ENCODE results near the gene DOCK1. TPM values are rescaled to one million over a fixed set of nuclear protein-coding genes. Genes with fewer than 3 reads are reported as not detected.
A peak's percentile ranks its signal among the peaks of the same experiment; 100 is the strongest.

Gene DOCK1
- total RNA-seq, 1 experiment from 2014 or later, result 22.0 TPM

DNA sequence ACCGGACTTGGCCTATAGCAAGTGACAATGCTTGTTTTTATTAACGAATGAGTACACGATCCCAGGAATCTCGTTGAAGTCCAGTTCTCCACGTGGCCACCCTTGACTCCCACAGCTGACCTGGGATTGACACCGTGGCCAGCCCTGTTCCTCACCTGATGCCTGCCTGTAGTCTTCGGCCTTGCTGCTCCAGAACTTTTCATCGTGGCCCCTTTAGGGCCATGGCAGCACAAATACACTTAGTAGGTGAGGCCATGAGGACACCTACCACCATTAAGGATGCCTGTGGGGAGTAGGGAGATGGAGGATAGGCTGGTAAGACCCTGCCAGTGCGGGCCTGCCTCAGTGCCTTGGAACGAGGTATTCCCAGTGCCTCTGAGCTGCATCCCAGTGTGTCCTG, 321.8 kb downstream of the DOCK1 start:
- Histone ChIP-seq H3K36me3 (no peaks in the 10 kb centered on the region), H3K27me3 (no peaks in the 10 kb centered on the region), H3K4me3 (no peak overlapping the region), H3K9me3 (no peaks in the 10 kb centered on the region)
- no peak for DNase-seq

DNA sequence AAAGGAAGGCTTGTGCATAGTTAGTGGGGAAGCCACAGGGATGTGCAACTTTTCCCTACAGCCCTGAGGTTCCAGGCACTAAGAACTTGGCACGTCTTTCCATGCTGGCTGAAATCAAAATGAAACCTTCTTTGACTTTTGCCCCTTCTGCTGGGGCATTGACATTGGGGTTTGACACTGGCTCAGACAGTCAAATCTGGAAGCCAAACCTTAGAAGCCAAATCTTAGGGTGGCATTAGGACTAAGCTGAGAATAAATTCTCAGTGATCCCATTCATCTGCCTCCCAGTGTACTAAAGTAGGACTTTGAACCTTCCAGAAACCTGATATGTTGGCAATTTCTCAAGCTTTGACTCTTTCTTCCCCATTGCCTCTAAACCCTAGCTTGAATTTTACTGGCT, 322.4 kb downstream of the DOCK1 start:
- Histone ChIP-seq H3K36me3 (no peaks in the 10 kb centered on the region), H3K4me3 (no peak overlapping the region), H3K9me3 (no peaks in the 10 kb centered on the region), H3K27me3 (no peaks in the 10 kb centered on the region)
- DNase-seq, result no peak

DNA sequence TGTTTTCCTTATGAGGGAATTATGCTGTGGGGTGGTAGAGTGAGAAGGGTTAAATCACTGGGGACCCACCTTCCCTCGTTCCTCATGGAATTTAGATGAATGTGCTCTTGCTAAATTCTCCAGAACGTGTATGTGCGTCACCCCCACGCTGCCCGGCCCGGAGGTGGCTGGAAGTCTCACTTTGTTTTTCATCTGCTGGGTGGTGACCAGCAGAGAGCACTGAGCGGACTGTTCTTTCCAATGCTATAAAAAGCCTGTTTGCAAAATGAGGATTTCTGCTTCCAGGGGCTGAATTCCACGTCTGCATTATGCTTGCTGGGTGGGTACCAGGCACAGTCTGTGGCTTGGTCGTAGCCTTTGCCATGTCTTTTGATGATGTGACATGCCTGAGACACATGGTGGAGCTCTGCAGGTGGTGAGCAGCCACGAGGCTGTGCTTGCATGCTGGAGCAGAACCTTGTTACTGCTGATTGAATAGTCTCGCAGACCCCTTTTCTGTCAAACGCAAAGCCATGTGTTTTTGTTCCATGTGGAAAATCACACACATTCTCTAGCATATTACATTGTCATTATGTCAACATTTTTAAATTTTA, 323.1 kb downstream of the DOCK1 start:
- Histone ChIP-seq H3K27me3 (no peaks in the 10 kb centered on the region), H3K36me3 (no peaks in the 10 kb centered on the region), H3K4me3 (no peak overlapping the region), H3K9me3 (no peaks in the 10 kb centered on the region)
- no peak for DNase-seq

DNA sequence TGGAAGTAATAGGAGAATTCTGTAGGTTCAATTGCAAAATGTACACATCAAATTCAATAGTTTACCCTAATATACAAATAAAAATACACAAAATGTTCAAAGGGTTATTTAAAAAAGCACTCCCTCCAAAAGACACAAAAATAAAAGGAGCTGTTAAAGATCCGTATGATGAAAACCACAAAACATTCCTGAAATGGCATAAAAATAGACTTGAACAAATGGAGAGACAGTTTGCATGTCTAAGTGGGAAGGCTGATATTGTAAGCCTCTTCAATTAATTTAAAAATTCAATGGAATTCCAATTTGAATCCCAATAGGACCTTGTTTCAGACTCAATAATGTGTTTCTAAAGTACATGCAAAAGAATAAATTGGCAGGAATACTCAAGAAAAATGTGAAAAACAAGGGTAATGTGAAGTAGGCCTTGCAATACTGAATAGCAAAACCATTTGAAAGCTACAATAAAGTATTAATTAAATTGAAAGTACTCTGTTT, 329.1 kb downstream of the DOCK1 start:
- Histone ChIP-seq H3K36me3 (no peaks in the 10 kb centered on the region), H3K27me3 (no peaks in the 10 kb centered on the region), H3K4me3 (no peak overlapping the region), H3K9me3 (no peaks in the 10 kb centered on the region)
- no peak for DNase-seq

DNA sequence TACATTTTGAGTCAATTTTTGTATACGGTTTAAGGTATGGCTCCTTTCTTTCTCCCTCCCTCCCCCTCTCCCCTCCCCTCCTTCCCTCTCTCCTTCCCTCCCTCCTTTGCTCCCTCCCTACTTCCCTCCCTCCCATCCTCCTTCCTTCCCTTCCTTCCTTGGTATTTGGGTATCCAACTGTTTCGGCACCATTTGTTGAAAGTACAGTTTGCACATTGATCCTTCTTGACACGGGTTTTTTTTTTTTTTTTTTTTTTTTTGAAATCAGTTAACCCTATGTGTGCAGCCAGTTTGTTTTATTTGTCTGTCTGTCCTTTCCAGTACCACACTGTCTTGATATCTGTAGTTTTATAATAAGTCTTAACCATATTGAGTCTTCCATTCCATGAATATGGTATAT, 331.0 kb downstream of the DOCK1 start:
- DNase-seq, result no peak
- no peaks in the 10 kb centered on the region for H3K9me3 ChIP-seq
- no peaks in the 10 kb centered on the region for H3K27me3 ChIP-seq
- H3K4me3 ChIP-seq, result no peak overlapping the region
- H3K36me3 ChIP-seq, result no peaks in the 10 kb centered on the region

DNA sequence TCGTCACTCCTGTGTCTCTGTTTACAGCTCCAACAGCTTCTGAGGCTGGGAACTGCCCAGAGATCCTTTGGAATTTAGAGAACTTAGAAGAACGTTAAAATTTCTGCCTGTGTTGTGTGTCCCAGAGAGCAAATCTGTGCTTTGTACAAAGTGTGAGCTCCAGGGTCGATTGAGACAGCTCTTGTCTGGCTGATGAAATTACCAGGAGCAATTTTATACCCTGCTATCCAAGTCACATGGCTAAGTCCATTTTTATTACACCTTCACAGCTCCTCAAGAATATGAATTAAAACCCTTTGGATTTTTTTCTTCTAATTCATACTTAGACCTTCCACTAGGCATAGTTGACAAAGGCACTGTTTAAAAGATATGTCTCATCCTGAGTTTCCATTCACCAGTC, 337.7 kb downstream of the DOCK1 start:
- H3K9me3 ChIP-seq, result no peaks in the 10 kb centered on the region
- no peak for DNase-seq
- no peaks in the 10 kb centered on the region for H3K36me3 ChIP-seq
- no peak overlapping the region for H3K4me3 ChIP-seq
- H3K27me3 ChIP-seq, result no peaks in the 10 kb centered on the region

DNA sequence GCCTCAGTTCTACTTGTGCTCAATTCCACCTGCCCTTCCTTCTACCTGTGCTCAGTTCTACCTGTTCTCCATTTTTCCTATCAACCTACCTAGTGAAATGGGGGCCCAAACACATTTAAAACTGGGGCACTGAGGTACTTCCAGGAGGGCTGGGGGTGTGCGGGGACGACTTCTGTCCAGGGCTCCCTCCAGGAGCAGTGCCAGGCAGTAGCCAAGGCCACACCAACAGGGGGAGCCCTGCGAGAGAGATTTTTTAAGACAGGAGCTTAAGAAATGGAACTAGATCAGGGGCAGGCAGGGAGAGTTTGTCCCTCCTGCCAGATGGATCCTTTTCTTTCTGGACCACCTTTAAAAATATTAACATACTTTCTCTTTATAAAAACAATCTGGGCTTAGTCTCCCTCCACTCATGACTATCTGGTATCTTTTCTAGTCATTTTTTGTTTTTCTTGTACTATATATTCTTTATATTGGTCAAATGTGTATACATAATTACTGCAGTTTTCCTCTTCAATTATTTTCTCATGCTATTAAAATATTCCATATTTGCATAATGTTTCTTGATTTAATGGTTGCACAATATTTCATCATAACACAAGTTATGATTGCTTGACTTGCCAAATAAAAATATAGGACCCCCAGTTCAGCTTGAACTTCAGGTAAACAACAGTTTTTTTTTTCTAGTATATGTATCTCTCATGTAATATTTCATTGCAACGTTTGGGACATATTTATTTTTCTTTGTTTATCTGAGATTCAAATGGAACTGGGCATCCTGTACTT, 338.5 kb downstream of the DOCK1 start:
- H3K27me3 ChIP-seq, result no peaks in the 10 kb centered on the region
- no peak overlapping the region for H3K4me3 ChIP-seq
- no peaks in the 10 kb centered on the region for H3K9me3 ChIP-seq
- H3K36me3 ChIP-seq, result no peaks in the 10 kb centered on the region
- DNase-seq, result peak; percentile 25

DNA sequence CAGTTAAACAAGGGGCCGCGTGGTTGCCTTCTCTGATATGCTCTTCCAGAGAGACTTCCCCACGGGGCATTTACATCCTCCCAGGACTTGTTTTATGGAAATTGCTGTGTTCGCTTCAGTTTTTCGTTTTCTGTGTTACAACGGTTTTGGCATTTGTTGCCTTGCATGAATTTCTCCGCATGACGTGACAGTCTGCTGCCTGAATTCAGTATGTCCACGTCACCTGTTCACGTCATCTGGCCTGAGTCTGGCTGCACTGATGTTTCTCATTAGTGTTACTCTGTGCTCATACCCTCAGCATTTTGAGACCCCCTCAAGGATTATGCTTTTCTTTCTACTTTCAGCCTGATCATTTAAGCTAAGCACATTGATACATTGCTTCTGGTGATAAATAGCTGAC, 340.2 kb downstream of the DOCK1 start:
- Histone ChIP-seq H3K9me3 (no peaks in the 10 kb centered on the region), H3K4me3 (no peak overlapping the region), H3K27me3 (no peaks in the 10 kb centered on the region), H3K36me3 (no peaks in the 10 kb centered on the region)
- no peak for DNase-seq

DNA sequence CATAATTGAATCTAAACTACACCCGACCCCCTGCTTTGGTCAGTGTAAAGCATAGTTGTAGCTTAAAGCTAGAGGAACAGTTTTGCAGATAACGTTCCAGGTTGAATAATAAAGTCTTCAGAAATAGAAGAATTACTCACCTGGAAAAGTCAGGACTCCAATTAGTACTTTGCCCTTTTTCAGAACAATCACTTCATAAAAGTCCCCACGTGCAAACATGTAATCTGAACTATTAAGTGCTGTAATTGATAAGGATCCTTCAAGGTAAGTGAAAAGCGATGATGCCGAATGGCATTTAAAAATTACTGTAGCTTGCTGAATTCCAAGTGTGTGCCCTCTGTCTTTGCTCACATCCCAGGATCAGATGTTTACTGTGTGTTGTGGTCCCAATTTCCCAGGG, 344.8 kb downstream of the DOCK1 start:
- DNase-seq, result no peak
- H3K4me3 ChIP-seq, result no peak overlapping the region
- no peaks in the 10 kb centered on the region for H3K9me3 ChIP-seq
- H3K27me3 ChIP-seq, result no peaks in the 10 kb centered on the region
- no peaks in the 10 kb centered on the region for H3K36me3 ChIP-seq

DNA sequence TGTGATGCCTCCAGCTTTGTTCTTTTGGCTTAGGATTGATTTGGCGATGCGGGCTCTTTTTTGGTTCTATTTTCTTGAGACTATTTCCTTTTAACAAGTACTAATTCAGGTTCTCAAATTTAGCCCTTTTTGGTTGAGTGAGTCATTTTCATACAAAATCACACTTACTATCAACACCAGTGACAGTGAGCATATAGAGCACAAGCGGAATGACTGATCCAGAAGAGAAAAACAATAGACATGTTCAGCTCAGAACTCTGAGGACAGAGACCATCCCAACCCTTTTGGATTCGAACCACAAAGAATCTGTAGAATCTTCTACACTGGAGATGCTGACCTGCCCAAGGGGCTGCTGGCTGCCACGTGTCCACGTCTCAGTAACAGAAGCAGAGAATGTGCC, 347.6 kb downstream of the DOCK1 start:
- Histone ChIP-seq H3K4me3 (no peak overlapping the region), H3K27me3 (no peaks in the 10 kb centered on the region), H3K36me3 (no peaks in the 10 kb centered on the region), H3K9me3 (no peaks in the 10 kb centered on the region)
- no peak for DNase-seq

DNA sequence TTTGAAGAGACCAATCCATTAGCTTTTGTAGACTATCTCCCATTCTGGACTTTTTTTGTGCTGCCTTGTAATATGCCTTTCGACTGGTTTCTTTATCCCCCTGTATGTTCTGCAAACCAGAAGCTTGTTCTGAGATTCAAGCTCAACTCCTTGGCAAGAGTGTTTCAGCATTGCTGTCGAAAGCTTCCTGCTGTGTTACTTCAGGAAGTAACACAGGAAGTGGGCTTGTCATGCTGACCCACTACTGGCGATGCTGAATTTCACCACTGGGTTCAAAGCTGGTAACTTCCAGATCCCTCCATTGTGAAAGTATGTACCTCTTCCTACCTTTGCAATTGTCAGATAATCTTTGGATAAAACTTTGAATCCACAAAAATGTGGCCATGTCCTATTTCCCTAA, 349.0 kb downstream of the DOCK1 start:
- no peak for DNase-seq

DNA sequence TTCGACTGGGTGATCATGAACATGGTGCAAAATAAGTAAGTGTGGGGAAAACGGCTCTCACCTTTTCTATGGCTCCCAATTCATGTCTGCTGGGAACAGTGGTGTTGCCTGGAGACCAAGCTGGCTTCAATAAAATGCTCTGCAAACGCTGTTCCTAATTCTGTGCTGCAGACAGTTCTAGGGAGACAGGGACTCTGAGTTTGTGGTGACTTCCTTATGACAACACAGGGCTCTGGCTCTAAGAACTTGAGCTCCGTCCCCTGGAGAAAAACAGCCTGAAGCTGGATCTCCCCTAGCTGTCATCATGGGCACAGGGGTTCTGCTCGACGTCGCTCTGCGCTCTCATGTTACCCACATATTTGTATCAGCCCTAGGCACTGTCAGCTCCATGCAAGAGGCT, 352.2 kb downstream of the DOCK1 start:
- Histone ChIP-seq H3K27me3 (no peaks in the 10 kb centered on the region), H3K4me3 (no peak overlapping the region), H3K9me3 (no peaks in the 10 kb centered on the region), H3K36me3 (no peaks in the 10 kb centered on the region)
- DNase-seq, result no peak

More for the DNA sequence above, 349.0 kb downstream of the DOCK1 start:
- Histone ChIP-seq H3K4me3 (no peak overlapping the region), H3K36me3 (no peaks in the 10 kb centered on the region), H3K9me3 (no peaks in the 10 kb centered on the region), H3K27me3 (no peaks in the 10 kb centered on the region)

DNA sequence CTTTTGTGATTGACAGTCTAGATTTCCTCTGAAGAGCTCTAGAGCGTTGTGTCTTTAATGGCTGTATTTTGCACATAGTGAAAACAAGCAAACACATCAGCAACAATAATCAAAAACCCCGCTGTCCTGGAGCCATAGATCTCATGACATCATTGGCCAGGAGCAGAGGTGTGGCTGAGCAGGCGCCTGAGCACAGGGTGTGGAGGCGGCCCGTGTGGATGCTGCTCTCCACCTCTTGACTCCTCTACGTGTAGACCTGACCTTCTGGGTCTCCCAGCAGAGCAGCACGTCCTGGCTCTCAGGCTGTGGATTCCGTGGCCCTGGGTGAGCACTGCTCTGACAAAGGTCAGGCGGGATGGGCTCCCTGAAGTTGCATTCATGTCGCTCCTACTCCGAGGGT, 354.1 kb downstream of the DOCK1 start:
- Histone ChIP-seq H3K27me3 (no peaks in the 10 kb centered on the region), H3K36me3 (no peaks in the 10 kb centered on the region), H3K4me3 (no peak overlapping the region), H3K9me3 (no peaks in the 10 kb centered on the region)
- DNase-seq, result no peak

DNA sequence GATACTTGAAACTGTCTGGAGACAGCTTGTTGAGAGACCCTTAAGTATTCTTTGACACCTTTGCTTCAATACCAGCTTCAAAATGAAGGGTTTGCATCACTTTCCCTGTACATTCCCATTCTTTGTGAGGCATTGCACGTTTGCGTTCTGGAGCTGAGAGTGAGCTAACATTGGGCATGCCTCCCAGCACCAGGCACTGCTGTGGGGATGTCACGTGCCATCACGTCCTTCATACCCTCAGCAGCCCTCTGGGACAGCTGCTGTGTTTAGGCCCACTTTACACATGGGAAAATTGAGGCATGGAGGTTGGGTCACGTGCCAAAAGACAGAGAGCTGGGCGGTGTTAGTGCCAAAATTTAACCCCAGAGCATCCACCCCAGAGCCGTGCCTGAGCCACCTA, 357.4 kb downstream of the DOCK1 start:
- Histone ChIP-seq H3K36me3 (no peaks in the 10 kb centered on the region), H3K4me3 (no peak overlapping the region), H3K27me3 (no peaks in the 10 kb centered on the region), H3K9me3 (no peaks in the 10 kb centered on the region)
- DNase-seq, result no peak

DNA sequence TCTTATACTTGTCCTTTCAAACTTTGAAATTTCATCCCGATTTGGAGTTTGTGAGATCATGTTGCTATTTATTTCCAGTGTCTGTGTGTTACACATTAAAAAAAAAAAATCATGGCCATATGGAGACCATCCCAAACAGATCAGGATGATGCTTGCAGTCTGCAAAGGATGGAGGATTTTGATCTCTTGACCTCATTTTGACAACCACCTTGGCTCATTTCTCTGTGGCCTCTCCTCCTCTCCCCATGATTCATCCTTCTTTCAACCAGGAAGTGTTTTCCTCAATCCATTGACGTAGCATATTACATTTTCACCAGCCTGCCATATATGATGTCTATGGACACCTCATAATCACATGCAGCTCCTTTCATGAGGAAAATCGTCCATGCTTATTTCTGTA, 360.1 kb downstream of the DOCK1 start:
- Histone ChIP-seq H3K27me3 (no peaks in the 10 kb centered on the region), H3K4me3 (no peak overlapping the region), H3K36me3 (no peaks in the 10 kb centered on the region), H3K9me3 (no peaks in the 10 kb centered on the region)
- no peak for DNase-seq

DNA sequence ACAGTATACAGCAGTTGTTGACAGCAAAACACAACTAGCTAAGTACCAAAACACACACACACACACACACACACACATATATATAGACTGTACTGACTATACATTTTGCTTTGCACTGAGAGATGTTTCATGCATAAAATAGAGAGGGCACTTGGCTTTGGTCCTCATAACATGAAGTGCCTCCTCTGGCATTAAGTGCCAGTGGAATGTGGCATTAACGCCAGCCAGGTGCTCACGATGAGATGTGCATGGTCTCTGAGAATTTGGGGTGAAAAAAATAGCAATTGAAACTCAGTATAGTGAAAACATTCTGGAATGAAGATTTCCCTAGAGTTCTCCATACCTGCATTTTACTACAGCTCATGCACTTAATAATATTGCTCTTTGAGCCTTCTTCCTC, 361.2 kb downstream of the DOCK1 start:
- Histone ChIP-seq H3K4me3 (no peak overlapping the region), H3K9me3 (no peaks in the 10 kb centered on the region), H3K27me3 (no peaks in the 10 kb centered on the region), H3K36me3 (no peaks in the 10 kb centered on the region)
- DNase-seq, result no peak

DNA sequence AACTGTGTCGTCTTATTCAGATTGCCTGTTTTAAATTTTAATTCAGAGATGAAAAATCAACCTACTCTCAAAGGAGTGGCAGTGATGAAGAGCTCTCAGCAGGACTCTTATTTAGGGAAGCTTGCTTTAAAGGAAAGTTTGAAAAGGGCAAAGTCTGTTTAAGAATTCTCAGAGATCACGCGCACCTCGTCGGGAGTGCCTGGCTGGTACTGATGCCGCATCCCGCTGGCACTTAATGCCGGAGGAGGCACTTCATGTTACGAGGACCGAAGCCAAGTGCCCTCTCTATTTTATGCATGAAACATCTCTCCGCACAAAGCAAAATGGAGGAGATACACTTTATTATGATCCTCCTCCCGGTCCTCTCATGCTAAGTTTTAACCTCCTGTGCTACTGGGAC, 362.2 kb downstream of the DOCK1 start:
- DNase-seq, result no peak
- H3K36me3 ChIP-seq, result no peaks in the 10 kb centered on the region; the same call in 1 of the 2 replicates
- H3K4me3 ChIP-seq, result no peak overlapping the region
- H3K27me3 ChIP-seq, result no peaks in the 10 kb centered on the region
- H3K9me3 ChIP-seq, result no peaks in the 10 kb centered on the region

DNA sequence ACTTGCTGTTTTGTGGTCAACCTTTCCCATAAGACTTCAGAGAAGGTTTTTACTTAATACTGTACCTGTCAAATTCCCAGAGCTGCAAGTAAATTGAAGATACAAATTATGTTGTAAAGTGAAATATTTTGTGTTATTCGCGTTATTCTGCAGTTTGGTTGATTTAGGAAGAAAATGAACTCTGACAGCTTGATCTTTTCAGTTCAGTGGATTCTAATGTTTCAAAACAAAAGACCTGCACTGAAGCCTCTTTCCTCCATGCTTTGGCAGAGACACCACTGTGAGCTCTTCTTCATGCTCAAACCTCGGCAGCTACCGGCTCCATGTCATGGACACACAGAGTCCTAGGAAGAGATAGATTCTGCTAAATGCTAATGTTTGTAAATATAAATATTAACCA, 366.8 kb downstream of the DOCK1 start:
- no peaks in the 10 kb centered on the region for H3K27me3 ChIP-seq
- H3K4me3 ChIP-seq, result no peak overlapping the region
- H3K36me3 ChIP-seq, result no peaks in the 10 kb centered on the region; the same call in 1 of the 2 replicates
- H3K9me3 ChIP-seq, result no peaks in the 10 kb centered on the region
- no peak for DNase-seq

Data from MG63 (cell line).